HG02885 (cell line): ENCODE results near the gene TAPBP.

Source experiments
- ATAC-seq: cut with Tn5 transposase; IDR thresholded peaks from one replicate; pipeline ENCODE4 v1.9.1; 2021; ENCODE audit warnings: mild to moderate bottlenecking; ENCODE audit not compliant: unreplicated experiment, poor library complexity

Gene TAPBP

GRCh38 chr6:33249732-33250630 is 63.9 kb downstream of the TAPBP start:
- no peak for ATAC-seq
